NK-92 treated with Interleukin-12 subunit alpha and Interleukin-12 subunit beta, amount 100 ng/mL, for 24 hours (cell line): ENCODE results near the gene CRELD2.

Experiments used
- DNase-seq: peaks from one replicate; lab custom pipeline; 2025; lab: John Stamatoyannopoulos, UW

The CRELD2 gene

GRCh38 chr22:49968831-49969661, 50.6 kb downstream of the CRELD2 start:
- no peak for DNase-seq

GRCh38 chr22:49969751-49970527, 51.5 kb downstream of the CRELD2 start:
- DNase-seq, result no peak

GRCh38 chr22:49970528-49971231, 52.2 kb downstream of the CRELD2 start:
- DNase-seq, result peak; percentile 92

- DNase-seq, result no peak
Observed at GRCh38 chr22:49971232-49972162, 53.1 kb downstream of the CRELD2 start.

- DNase-seq, result no peak
Observed at GRCh38 chr22:49972163-49973017, 54.0 kb downstream of the CRELD2 start.

- DNase-seq, result no peak
Observed at GRCh38 chr22:49973018-49973961, 54.9 kb downstream of the CRELD2 start.

- no peak for DNase-seq
Observed at GRCh38 chr22:49975543-49976389, 57.3 kb downstream of the CRELD2 start.

- no peak for DNase-seq
Observed at GRCh38 chr22:49976439-49977175, 58.2 kb downstream of the CRELD2 start.
